Osteoblast (primary cell): ENCODE measurements around the gene OVAAL. TPM values are rescaled to one million over a fixed set of nuclear protein-coding genes. Genes with fewer than 3 reads are reported as not detected.

Experiments used
- DNase-seq: peaks from one replicate; pipeline ENCODE4 v3.0.0; 2011; ENCODE audit warnings: low spot score, mixed read lengths; ENCODE audit not compliant: insufficient read length; ENCODE audit errors: missing footprints
- H2AFZ ChIP-seq: 2 replicates; pipeline ENCODE4 v1.6.0; 2011; ENCODE audit warnings: mild to moderate bottlenecking, low read length
- H3K27ac ChIP-seq: 2 replicates; pipeline ENCODE4 v1.5.1; 2011; ENCODE audit warnings: mild to moderate bottlenecking, low read depth, low read length, moderate library complexity
- H3K27me3 ChIP-seq: 2 replicates; pipeline ENCODE4 v1.6.0; 2012; ENCODE audit warnings: mild to moderate bottlenecking, control low read depth, inconsistent platforms, low read length, moderate library complexity; ENCODE audit not compliant: insufficient read depth
- H3K36me3 ChIP-seq: 2 replicates; pipeline ENCODE4 v1.5.1; 2011; ENCODE audit warnings: mild to moderate bottlenecking, low read length, control low read depth, moderate library complexity; ENCODE audit not compliant: insufficient read depth
- H3K4me1 ChIP-seq: 2 replicates; pipeline ENCODE4 v1.5.1; 2011; ENCODE audit warnings: mild to moderate bottlenecking, low read length, control low read depth, moderate library complexity; ENCODE audit not compliant: insufficient read depth
- H3K4me2 ChIP-seq: 2 replicates; pipeline ENCODE4 v1.6.0; 2011; ENCODE audit warnings: mild to moderate bottlenecking, low read length; ENCODE audit not compliant: insufficient read depth
- H3K4me3 ChIP-seq: fragments of 200-600 bp; sonication (generic); 3 replicates; pipeline ENCODE4 v1.5.1; 2012; ENCODE audit warnings: mild to moderate bottlenecking, low read length, inconsistent platforms; ENCODE audit not compliant: insufficient read depth
- H3K79me2 ChIP-seq: 2 replicates; pipeline ENCODE4 v1.6.0; 2012; ENCODE audit warnings: mild to moderate bottlenecking, low read length, control low read depth, inconsistent platforms; ENCODE audit not compliant: insufficient read depth
- H3K9me3 ChIP-seq: 2 replicates; pipeline ENCODE4 v1.5.1; 2011; ENCODE audit warnings: low read depth, low read length, control low read depth
- H4K20me1 ChIP-seq: 2 replicates; pipeline ENCODE4 v1.6.0; 2012; ENCODE audit warnings: mild to moderate bottlenecking, low read length, control low read depth; ENCODE audit not compliant: insufficient read depth
- total RNA-seq: library from RNA; depleted of rRNA; stranded (reverse); fragments of >200 nt; gene quantifications from 2 replicates; pipeline ENCODE4 v1.2.3, GENCODE V29; 2012
- TF ChIP-seq, protein P1 (sequence below): IDR thresholded peaks from 2 replicates; pipeline ENCODE4 v1.5.1; 2011; ENCODE audit warnings: mild to moderate bottlenecking, low read depth, low read length, moderate library complexity; ENCODE audit errors: extremely low read depth

The OVAAL gene
- total RNA-seq, 1 donor, result not detected

DNA sequence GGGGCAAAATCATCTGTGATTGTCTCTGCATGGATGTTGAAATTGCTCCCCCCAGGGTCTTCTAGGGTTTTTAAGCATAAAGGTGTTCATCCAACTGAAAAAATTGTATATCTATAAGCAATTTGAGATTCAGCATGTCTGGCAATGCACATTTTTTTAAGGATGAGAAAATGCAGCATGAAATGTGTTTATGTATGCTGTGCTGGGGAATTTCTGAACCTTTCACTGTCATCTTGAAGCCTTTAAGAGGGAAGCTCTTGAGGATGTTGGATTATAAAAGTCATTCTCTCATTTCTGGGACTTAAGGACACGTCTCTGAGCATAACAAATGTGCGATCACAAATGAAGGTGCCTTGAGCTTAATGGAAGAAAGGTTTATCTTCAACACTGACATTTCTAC is 9.4 kb downstream of the OVAAL start:
- Histone ChIP-seq H4K20me1 (no peaks in the 10 kb centered on the region), H3K9me3 (no peaks in the 10 kb centered on the region), H3K4me3 (no peak overlapping the region), H3K27me3 (no peaks in the 10 kb centered on the region), H3K36me3 (no peaks in the 10 kb centered on the region), H3K4me1 (peaks cover 28% of the 10 kb centered on the region), H3K4me2 (no peak overlapping the region), H3K27ac (no peak overlapping the region), H3K79me2 (no peaks in the 10 kb centered on the region), H2AFZ (no peak overlapping the region)
- TF ChIP-seq, protein P1, sequence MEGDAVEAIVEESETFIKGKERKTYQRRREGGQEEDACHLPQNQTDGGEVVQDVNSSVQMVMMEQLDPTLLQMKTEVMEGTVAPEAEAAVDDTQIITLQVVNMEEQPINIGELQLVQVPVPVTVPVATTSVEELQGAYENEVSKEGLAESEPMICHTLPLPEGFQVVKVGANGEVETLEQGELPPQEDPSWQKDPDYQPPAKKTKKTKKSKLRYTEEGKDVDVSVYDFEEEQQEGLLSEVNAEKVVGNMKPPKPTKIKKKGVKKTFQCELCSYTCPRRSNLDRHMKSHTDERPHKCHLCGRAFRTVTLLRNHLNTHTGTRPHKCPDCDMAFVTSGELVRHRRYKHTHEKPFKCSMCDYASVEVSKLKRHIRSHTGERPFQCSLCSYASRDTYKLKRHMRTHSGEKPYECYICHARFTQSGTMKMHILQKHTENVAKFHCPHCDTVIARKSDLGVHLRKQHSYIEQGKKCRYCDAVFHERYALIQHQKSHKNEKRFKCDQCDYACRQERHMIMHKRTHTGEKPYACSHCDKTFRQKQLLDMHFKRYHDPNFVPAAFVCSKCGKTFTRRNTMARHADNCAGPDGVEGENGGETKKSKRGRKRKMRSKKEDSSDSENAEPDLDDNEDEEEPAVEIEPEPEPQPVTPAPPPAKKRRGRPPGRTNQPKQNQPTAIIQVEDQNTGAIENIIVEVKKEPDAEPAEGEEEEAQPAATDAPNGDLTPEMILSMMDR, result no peak
- no peak for DNase-seq

DNA sequence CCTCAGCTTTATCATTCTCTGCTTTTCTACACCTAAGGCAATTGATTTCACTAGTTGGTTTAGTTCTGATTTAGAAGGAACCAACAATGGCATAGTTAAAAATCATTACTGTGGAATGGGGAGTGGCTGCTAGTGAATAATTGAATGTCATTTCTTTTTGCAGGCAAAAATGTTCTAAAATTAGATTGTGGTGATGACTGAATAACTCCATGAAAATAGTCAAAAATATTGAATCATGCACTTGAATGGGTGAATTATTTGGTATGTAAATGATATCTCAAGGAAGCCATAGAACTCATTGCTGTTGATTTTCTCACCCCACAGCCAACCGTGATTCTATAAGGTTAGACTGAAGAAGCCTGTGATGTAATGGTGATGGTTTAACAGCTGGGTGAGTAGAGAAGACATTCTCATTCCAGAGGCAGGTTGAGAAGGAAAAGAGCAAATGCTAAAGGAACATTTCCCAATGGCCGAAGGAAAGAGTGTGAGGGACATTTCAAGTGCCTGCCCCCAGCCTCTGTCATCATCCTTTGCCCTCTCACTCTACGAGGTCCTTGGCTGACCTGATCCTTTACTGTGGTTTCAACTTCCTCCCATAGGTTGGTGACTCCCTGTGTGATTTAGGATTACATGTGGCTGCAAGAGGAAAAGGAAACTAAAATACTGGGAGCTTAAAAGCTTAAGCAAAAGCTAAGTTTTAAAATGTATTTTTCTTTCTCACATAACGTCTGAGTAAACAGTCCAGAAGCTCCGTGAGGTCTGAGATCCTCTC is 12.5 kb downstream of the OVAAL start:
- DNase-seq, result peak; percentile 38
- H3K27ac ChIP-seq, result peak overlapping the region; percentile 83
- no peaks in the 10 kb centered on the region for H3K36me3 ChIP-seq
- no peaks in the 10 kb centered on the region for H3K9me3 ChIP-seq
- H3K27me3 ChIP-seq, result no peaks in the 10 kb centered on the region
- H3K4me1 ChIP-seq, result peaks cover 28% of the 10 kb centered on the region
- no peaks in the 10 kb centered on the region for H3K79me2 ChIP-seq
- H3K4me2 ChIP-seq, result peak overlapping the region; percentile 69
- TF ChIP-seq, protein P1, result no peak
- no peaks in the 10 kb centered on the region for H4K20me1 ChIP-seq
- peak overlapping the region; percentile 34 for H3K4me3 ChIP-seq
- peak overlapping the region; percentile 85 for H2AFZ ChIP-seq

DNA sequence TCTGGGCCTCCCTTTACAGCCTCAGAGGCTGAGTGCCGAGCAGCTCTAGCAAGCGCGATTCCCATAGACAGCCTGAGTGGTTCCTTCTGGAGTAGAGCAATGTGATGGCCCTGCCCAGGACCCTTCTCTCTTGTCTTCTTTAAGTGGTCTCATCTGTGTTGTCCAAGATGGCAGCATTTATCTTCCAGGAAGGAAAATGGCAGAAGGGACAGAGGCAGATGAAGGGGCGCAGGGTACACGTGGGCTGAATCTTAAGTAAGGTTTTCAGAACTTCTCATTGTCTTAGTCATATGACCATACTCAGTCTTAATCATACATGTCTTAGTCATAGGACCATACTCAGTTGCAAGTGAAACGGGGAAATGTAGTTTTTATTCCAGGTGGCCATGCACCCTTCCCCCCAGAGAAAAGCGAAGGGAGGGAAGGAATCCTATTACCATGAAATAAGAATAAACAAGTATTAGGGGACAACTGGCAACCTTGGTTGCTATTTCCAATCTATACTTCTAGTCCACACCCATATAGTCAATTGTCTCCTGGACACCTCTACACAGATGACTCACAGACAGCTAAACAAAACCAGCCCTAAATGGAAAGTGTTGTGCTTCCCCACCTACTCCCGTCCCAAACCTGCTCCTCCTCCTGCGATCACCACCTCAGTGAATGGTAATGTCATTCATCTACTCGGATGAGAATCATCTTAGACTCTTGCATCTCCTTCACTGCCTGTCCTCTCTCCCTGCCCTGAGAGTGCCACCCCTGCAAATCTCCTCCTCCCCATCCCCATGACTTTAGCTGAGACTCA is 13.3 kb downstream of the OVAAL start:
- TF ChIP-seq, protein P1, result no peak
- Histone ChIP-seq H3K27ac (peak overlapping the region; percentile 83), H3K9me3 (no peaks in the 10 kb centered on the region), H3K4me2 (peak overlapping the region; percentile 69), H3K27me3 (no peaks in the 10 kb centered on the region), H2AFZ (peak overlapping the region; percentile 85), H3K4me1 (peaks cover 31% of the 10 kb centered on the region), H3K79me2 (no peaks in the 10 kb centered on the region), H3K4me3 (peak overlapping the region; percentile 34), H4K20me1 (no peaks in the 10 kb centered on the region), H3K36me3 (no peaks in the 10 kb centered on the region)
- DNase-seq, result peak; percentile 65

DNA sequence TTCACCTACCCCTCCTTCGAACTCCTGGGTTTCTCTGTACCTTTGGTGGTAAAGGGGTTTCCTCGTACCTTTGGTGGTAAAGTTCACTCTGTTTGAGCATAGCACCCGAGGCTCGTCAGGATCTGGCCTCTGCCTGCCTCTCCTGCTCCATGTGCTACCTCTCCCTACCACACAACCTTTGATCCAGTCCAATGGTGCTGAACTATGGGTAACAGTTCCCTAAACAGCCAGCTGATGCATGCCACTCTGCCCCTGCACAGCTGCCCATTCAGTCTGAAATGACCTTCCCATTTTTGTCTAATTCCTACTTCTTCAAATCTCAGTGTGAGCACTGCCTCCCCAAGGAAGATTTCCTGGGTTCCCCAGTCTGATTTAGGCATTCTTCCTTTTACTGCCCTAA is 14.0 kb downstream of the OVAAL start:
- TF ChIP-seq, protein P1, result no peak
- Histone ChIP-seq H3K36me3 (no peaks in the 10 kb centered on the region), H4K20me1 (no peaks in the 10 kb centered on the region), H3K9me3 (no peaks in the 10 kb centered on the region), H3K4me1 (peaks cover 38% of the 10 kb centered on the region), H3K4me2 (no peak overlapping the region), H3K27me3 (no peaks in the 10 kb centered on the region), H3K79me2 (no peaks in the 10 kb centered on the region), H3K4me3 (no peak overlapping the region), H3K27ac (no peak overlapping the region), H2AFZ (no peak overlapping the region)
- no peak for DNase-seq
